Right kidney (tissue), 1 donor: ENCODE measurements around the gene PSD4.
"Not testable (repeated sequence)": the region's sequence is repeated elsewhere in the genome, so short reads cannot be mapped to it uniquely, and the experiment has no call there.

Experiments
- DNase-seq: peaks from one replicate; pipeline ENCODE4 v3.0.0-alpha.2; 2016

The PSD4 gene

DNA sequence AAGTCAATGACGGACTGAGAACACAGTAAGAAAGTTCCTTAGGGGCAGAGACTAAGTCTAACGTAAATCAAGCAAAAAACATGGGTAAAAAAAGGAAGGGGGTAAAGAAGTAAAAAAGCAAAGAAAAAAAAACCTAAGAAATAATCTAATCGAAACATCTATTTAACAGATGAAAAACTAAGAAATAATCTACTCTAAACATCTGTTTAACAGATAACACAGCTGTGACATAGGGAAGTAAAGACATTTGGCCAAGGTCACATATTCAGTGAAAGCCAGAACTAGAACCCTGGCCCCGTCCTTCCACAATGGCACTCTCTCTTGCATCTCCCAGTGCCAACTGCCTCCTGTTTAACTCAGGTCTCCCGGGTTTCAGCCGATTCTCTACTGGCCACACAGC, 48.1 kb downstream of the PSD4 start:
- DNase-seq, result no peak

DNA sequence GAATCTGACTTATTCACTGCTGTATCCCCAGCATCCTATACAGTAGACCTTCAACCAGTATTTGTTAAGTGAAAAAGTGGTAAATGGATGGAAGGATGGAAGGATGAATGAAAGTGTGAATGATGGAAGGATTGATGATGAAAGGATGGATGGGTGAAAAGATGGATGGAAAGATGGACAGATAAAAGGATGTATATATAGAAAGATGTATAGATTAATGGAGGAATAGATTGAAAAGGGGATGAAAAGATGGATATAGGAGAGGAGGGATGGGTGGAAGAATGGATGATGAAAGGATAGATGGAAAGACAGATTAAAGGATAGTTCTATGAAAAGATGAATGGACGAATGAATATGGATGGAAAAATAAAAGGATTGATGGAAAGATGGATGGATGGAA, 50.0 kb downstream of the PSD4 start:
- DNase-seq, result no peak

DNA sequence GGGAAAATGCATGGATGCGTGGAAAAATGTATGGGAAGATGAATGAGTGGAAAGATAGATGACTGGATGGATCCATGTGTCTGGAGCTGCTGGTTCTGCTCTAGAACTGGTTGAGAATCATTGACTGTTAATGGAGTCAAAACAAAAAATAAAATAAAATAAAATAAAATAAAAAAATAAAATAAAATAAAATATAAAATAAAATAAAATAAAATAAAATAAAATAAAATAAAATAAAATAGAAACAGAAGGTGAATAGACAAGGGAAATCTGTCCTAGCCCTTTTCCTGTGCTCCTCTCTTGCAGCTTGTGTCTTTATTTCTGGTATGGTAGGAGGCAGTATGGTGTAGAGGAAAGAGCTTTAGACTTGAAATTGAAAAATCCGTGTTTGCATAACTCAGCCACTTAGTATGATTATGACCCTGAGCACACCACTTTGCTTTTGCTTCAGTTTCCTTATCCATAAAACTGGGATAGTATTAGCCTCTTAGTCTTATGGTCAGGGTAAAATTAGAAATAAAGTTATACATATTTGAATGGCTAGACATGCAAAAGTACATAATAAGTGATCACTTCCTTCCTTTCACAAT, 51.0 kb downstream of the PSD4 start:
- no peak for DNase-seq

DNA sequence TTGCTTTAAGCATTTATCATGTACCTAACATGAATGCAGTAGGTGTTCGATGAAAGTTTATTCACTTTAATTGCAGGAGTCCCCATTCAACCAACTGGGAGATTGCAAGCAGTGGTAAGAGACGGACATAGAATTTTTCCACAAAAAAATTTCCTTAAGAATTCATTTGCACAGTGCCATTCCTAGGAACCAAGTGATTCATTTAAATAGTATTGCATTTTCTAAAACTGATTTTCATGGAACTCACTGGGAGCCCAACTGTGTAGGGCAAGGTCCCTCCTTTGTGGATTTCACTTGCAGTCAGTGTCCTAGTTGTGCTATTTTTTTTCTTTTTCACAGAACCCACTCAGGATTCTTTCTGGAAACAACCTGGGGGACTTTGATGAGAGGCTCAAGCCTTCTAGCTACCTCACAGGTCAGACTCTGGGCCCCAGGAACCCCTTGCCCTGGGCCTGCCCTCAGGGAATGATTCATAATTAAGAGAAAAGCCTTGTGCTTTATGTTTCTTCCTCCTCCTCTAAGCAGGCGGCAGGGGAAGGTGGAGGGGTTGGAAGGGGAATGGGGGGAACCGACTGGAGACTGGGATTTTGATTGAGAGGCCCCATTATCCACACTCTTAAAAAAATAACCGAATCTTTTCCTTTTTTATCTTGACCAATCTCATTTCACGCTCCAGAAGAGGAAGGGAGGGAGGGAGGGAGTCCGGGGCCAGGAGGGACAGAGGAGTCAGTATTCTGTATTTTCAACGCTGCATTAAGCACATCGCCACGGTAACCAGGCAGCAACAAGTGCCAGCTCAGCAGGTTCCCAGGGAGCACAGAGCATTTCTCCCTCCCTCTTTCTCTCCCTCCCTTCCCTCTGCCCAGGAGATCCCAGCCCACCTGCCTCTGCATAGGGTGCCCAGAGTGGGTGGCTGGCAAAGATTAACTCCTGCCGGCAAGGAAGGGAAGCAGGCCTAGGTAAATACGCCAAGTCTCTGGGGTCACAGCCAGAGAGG, 51.8 kb downstream of the PSD4 start:
- peak; percentile 63 for DNase-seq

DNA sequence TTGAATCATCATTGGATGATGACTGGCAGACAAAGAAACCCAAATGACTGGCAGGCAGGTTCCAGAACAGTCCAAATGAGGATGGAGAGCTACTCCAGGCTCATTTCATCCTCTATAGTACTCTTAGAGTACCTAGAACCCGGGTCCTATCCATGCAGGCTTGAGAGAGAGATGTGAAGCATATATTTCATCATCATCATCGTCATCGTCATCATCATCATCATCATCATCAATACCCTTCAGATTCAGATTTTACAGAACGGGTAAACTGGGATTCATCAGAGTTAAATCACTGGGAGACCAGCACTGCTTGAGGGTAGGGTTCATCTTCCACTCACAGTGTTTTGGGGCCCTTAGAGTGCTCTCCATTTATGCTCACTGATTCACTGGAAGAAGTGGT, 52.7 kb downstream of the PSD4 start:
- DNase-seq, result no peak

DNA sequence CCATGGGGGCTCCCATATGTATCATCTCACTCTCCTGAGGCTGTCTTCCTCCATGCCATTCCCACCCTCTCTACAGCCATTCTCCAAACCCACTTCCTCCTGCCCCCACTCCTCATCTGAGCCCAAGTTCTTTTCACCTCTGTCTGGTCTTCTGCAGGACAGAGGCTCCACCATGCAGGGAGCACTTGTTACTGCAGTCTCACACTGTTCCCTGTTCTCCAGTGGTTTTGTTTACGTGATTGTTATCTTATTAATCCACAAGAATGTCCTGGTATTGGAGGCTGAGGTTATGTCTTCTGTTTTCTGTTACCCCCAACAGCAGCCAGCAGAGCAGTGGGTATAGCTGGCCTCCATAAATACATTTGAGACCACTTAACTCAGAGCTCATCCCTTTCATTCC, 53.5 kb downstream of the PSD4 start:
- no peak for DNase-seq

DNA sequence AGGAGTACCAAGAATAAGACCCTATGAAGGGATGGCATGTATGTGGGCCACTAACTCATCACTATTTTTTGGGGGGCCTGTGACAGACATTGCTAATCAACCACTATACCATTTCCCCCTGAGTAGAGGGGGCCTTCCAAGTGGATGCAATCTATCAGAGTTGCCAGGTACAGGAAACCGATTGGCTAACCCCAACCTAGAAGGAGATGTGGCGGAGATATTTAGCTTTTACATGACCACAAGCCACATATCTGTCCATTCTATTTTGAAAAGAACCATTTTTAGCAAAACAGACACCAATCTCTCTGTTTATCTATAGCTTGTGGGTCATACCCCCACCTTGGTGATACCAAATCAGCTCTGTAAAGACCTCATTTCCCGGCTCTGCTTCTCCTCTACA, 53.9 kb downstream of the PSD4 start:
- DNase-seq, result no peak

DNA sequence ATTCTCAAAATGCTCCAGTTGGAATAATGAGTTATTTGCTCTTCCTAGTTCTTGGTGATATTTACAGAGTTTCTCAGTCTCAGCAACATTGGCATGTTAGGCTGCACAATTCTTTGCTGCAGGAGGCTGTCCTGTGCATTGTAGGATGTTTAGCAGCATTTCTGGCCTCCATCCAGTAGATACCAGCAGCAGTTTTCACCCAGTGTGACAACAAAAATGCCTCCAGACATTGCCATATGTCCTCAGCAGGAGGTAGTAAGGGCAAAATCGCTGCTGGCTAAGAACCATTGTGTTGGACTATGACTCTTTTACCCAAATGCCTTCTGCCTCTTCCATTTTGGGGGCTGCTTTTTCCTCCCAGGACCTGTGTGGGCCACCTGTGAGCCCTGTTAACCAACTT, 54.6 kb downstream of the PSD4 start:
- no peak for DNase-seq

DNA sequence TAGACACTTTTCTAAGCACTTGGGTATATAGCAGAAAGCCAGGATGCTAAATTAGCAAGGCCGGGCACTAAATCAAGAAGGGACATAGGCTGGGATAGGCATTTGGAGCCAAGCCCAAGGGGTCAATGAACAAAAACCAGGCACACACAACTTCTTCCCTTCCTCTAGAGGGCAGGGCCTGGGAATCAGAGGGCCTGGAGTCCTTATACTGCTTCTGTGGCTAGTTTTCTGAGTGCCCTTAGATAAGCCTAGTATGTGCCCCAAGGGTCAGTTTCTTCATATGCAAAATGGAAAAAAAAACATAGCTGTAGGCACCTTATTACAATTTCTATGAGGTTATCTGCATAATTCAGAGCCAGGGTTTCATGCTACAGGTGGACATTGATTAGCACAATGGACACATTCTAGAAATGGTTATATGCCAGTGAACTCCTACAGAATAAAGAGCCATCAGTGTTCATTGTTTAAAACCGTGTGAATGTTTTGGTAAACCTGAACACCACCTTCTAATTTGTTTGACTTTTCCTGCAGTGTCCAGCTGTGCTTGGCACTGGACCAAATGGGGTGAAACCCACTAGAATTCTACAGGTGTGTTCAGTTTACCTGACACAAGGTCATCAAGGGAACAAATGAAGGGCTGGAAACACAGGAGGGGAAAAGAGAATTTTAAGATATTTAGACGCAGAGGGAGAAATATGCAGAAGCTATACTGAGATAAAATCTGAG, 55.4 kb downstream of the PSD4 start:
- DNase-seq, result no peak

DNA sequence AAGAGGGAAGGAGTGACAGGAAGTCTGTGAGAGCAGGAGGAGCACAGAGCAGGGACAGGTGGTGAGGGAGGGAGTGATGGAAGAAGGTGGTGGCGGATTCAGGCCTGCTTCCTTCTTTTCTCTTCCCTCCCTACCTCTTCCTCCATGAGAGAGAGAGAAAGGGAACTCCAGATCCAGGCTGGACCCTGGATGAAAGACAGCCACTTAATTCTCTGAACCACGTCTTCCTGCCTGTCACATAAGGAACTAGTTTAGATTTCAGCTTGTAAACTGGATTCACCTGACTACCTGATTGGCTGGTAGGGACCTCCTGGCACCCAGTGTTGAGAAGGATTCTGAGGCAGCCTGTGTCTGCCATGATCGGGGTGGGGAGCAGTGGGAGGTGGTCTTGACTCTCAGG, 56.0 kb downstream of the PSD4 start:
- no peak for DNase-seq

DNA sequence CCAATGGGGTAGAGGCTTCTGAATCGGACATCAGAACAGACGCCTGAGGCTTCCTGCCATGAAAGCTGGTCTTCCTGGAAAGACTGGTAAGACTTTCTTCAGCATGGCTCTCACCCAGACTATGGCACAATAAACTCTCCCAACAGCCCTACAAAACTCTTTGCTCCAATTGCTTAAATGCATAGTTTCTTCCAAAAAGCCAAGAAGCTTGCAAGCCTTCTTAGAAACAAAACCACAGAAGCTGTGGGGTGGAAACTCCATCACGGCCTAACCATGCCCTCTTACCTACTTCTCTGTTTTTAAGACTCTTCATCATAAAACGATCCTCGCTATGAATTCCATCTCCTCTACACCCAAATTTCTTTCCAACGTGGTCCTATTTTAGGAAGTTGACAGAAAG, 56.8 kb downstream of the PSD4 start:
- no peak for DNase-seq

DNA sequence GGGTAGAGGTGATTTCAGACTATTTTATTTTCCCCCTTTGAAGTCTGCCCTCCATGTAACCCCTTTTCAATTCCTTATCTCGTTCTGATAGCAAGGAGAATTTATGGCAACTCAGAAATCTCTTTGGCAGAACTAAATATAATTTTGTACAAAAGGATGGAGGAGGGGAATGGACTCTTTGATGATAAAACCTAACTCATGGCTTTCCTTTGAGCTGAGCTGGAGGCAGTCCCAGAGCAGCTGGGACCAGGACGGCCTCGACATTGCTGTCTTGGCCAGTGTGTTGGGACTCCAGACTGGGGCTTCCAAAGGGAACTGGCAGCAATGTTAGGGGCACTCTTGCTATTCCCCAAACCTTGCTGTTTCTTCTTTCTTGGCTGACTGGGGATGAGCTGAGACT, 57.3 kb downstream of the PSD4 start:
- no peak for DNase-seq

DNA sequence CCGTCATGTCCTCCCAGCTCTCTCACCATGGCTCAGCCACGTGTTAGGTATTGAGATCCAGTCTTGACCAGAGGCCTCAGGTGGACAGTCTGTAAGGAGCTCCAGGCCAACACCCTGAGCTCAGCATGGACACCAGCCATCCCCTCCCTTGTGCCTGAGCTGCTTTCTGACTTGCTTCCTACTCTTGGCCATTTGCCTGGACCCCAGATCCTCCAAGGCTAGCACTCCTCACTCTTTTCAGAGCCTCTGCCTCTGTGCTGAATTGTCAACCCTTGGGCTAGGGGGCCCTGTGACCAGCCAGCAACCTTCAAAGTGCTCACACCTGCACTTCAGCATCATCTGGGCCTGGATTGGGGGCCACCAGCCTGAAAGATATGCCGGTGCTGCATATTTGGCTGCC, 58.4 kb downstream of the PSD4 start:
- DNase-seq, result no peak

DNA sequence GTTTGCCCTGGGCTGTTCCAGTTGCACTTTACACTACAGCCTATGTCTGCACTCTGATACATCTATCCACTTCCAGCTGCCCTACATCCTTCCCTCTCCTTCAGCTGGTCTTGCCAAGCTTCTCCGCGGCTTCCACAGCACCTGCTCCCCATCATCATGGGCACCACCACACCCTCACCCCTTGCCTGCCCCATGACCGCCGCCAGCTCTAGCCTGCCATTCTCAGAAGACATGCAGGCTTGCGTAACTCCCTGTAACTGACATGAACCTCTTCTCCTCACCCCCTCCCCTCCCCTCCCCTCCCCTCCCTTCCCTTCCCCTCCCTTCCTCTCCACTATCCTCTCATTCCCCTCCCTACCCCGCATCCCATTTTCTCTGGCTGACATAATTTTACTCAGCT, 59.0 kb downstream of the PSD4 start:
- no peak for DNase-seq

DNA sequence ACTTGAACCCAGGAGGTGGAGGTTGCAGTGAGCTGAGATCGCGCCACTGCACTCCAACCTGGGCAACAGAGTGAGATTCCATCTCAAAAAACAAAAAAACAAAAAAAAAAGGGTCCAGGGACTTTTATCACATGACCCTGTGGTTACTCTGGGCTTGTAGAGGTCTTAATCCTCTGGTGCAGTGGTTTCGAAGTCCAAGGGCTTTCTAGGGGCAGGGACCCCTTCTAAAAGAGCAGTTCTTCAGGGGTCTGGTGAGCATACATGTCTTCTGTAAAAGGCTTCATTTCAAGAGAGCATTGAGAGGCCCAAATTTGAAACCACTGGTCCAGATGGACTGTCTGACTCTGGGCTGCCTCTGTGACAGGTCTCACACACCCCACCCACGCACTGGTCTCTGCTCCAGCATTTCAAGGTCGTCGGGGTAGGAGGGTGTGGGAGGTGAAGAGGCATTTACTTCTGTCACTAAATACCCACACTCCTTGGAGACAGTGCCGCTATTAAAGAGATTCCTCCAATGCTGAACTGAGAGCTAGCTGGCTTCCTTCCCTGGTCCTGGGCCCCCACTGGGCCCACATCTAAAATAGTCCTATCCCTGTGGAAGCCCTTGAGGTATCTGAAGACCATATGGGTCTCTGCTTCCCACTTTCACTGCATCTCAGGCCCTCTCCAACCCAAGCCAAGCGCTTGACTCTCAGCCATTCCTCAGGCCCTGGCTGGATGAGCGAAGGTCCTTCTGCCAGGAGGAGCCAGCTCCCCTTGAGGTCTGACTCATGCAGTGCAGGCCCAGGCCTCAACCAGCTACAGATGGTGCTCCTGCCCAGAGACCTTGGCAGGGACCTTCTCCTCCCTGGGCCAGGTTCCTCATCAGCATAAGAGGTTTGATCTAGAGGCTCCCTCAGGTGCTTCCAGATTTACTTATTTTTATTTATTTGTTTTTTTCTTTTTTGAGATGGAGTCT, 60.1 kb downstream of the PSD4 start:
- peak; percentile 32 for DNase-seq

DNA sequence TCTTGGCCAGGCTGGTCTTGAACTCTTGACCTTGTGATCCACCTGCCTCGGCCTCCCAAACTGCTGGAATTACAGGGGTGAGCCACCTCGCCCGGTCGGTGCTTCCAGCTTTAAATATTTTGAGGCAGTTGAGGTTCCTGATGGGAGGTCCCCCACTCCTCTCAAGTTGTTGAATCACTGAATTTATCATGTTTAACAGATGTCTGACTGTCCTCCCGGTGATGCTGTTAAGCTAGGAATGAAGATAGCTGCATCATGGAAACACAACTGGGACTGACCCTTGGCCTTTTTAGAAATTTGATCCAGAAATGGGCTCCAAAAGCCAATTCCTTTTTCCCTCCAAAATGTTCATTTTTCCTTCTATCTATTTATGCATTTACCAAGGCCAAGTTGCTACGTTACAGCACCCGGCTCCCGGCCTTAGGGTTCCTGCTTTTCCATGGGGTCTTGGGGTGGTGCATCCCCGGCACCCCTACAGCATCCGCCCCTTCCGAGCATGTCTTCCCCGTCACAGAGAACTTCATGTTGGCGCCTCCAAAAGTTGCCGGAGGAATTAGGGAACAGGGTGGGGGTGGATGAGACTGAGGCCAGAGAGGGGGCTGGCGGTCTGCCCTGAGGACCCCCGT, 61.1 kb downstream of the PSD4 start:
- DNase-seq, result no peak

DNA sequence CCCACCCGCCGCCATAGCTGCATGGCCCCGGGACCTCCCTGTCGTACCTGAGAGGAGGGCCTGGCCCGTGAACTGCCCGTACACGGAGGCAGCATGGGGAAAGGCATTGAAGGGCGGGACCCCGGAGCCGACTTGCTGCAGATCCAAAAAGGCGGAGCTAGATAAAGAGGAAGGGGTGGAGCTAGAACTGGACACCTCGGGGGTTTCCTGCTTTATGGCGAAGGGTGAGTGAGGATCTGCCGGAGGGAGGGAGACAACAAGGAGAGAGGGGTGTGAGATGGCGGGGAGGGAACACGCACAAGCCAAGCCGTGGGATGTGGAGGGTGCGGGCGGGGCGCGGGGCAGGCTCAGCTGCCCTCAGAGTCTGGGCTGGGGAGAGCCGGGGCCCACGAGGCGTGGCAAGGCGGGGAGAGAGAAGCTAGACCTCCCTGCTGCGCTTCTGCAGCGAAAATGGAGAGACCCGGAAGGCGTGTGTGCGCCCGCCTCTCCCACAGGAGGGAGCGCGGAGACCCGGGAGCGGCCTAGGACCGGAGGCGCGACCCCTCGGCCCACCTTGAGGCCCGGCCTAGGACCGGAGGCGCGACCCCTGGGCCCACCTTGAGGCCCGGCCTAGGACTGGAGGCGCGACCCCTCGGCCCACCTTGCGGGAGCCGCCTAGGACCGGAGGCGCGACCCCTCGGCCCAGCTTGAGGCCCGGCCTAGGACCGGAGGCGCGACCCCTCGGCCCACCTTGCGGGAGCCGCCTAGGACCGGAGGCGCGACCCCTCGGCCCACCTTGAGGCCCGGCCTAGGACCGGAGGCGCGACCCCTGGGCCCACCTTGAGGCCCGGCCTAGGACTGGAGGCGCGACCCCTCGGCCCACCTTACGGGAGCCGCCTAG, 61.8 kb downstream of the PSD4 start:
- DNase-seq, result not testable (repeated sequence)

DNA sequence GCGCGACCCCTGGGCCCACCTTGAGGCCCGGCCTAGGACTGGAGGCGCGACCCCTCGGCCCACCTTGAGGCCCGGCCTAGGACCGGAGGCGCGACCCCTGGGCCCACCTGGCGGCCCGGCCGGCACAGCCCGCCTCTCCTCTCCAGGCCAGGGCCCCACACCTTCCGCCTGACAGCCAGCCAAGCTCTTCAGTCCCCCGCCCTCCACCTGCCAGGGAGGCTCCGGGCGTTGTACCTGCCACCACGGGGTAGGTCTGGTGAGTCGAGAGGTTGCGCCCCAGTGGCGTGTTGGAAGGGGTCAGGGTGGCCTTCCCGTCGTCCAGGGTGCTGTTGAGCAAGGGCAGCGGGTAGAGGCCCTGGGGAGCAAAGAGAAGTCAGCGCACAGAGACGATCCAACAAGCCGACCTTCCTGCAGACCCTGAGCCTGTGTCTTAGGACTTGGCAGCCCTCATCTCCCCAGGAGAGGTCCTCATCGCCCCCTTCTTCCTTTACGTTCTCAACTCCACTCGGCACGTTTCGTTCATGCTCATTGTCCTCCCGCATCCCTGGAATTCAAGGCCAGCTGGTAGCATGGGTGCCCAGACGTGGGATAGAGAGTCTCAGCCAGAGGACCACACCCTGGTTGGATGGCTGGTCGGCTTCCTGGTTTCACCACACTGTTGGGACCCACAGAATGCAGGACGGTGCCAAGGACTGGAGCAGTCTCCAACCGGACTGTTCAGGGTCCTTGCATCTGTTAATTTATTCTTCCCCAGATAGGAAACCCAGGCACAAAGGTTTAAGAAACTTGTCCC, 62.8 kb downstream of the PSD4 start:
- no peak for DNase-seq

DNA sequence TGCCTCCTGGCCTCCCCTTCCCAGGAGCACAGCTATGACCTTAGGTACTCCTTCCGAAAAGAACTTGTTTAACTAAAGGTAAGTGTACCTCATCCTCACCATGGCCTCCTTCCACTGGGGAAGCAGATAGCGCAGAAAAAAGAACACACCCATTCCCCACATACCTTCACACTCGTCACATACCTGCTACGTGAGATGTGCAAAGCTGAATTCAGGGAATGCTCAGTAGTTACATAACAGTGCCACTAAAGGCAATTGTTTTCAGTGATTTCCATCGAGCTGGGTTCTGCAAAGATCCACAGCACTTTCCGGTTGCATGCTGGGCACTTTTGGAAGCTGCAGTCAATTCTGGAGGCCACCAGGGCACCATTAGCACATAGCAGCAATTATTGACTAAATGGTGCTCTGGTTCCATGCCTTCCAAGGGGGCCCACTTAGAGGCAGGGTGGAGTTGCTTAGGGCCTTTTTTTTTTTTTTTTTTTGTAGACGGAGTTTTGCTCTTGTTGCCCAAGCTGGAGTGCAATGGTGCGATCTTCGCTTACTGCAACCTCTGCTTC, 63.9 kb downstream of the PSD4 start:
- DNase-seq, result no peak
